HG03521 (cell line): ENCODE measurements around the gene RSPRY1.
A peak's percentile ranks its signal among the peaks of the same experiment; 100 is the strongest.
"Not testable (repeated sequence)": the region's sequence is repeated elsewhere in the genome, so short reads cannot be mapped to it uniquely, and the experiment has no call there.

Experiments used
- ATAC-seq: cut with Tn5 transposase; IDR thresholded peaks from one replicate; pipeline ENCODE4 v1.9.1; 2021; ENCODE audit warnings: mild to moderate bottlenecking, moderate library complexity; ENCODE audit not compliant: unreplicated experiment

RSPRY1 gene

GRCh38 chr16:57185446-57185944 lies 634 bp upstream of the RSPRY1 start:
- ATAC-seq = peak; percentile 18

GRCh38 chr16:57186872-57187854 lies 1.0 kb downstream of the RSPRY1 start:
- ATAC-seq = no peak

- ATAC-seq = not testable (repeated sequence)
Observed at GRCh38 chr16:57187902-57188710, 2.0 kb downstream of the RSPRY1 start.

GRCh38 chr16:57188711-57189002 lies 2.5 kb downstream of the RSPRY1 start:
- no peak for ATAC-seq

GRCh38 chr16:57189527-57189926 lies 3.4 kb downstream of the RSPRY1 start:
- ATAC-seq = not testable (repeated sequence)

- ATAC-seq = no peak
Observed at GRCh38 chr16:57190136-57190535, 4.0 kb downstream of the RSPRY1 start.

- no peak for ATAC-seq
Observed at GRCh38 chr16:57191056-57191571, 5.0 kb downstream of the RSPRY1 start.

GRCh38 chr16:57192146-57192545 lies 6.0 kb downstream of the RSPRY1 start:
- no peak for ATAC-seq

GRCh38 chr16:57192720-57193486 lies 6.8 kb downstream of the RSPRY1 start:
- ATAC-seq = no peak

GRCh38 chr16:57194512-57194911 lies 8.4 kb downstream of the RSPRY1 start:
- ATAC-seq = no peak

- ATAC-seq = no peak
Observed at GRCh38 chr16:57196286-57196685, 10.2 kb downstream of the RSPRY1 start.

GRCh38 chr16:57196753-57197152 lies 10.6 kb downstream of the RSPRY1 start:
- no peak for ATAC-seq

GRCh38 chr16:57200321-57200720 lies 14.2 kb downstream of the RSPRY1 start:
- ATAC-seq = not testable (repeated sequence)

GRCh38 chr16:57200926-57201325 lies 14.8 kb downstream of the RSPRY1 start:
- not testable (repeated sequence) for ATAC-seq

GRCh38 chr16:57202095-57202886 lies 16.2 kb downstream of the RSPRY1 start:
- ATAC-seq = no peak

- ATAC-seq = no peak
Observed at GRCh38 chr16:57203451-57203850, 17.3 kb downstream of the RSPRY1 start.

GRCh38 chr16:57204675-57205074 lies 18.5 kb downstream of the RSPRY1 start:
- no peak for ATAC-seq

- no peak for ATAC-seq
Observed at GRCh38 chr16:57208926-57209325, 22.8 kb downstream of the RSPRY1 start.

GRCh38 chr16:57209780-57210179 lies 23.7 kb downstream of the RSPRY1 start:
- ATAC-seq = no peak

GRCh38 chr16:57213462-57213861 lies 27.3 kb downstream of the RSPRY1 start:
- ATAC-seq = no peak
